Measurements from ENCODE around the gene TMEM120B. TPM values are rescaled to one million over a fixed set of nuclear protein-coding genes. Genes with fewer than 3 reads are reported as not detected.

The TMEM120B gene
- total RNA-seq, 2 donors from 2014 or later = 13.2 to 14.2 TPM

DNA sequence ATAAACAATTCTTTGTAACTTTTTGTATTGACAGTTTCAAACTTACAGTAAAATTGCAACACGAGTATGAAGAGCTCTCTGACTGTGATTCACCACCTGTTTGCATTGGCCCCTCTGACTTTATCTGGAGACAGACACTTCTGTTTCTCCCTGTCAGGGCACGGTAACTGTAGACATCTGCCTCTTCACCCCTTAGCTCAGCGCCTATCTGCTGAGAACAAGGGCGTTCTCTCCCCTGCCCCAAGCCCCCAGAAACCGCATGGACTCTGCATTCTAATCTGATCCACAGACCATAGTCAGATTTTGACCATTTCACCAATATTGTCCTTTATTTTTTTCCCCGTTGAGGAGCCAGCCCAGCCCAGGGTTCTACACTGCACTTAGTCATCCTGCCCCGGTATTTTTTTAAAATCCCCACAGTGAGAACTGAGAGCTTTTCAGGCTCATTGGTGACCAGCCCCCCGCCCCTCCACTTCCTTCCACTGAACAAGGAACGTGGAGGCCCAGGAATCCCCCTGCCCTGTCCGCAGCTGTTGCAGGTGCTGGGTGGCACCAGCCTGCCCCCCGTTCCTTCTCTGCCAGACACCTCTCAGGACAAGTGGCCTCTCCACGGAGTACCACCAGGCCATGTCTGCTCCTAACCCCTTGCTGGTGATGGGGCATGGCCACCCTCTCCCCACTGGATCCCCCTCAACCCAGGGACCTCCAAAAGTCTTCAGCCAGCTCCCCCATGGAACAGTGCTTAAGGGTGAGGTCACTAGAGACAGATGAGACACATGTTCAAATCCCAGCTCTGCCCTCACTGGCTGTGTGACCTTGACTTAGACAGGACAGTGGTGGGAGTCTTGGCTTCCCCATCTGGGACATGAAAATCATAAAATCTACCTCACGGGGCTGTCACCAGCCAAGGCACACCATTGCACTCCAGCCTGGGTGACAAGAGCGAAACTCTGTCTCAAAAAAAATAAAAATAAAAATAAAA is 69.7 kb downstream of the TMEM120B start:
- intact Hi-C loops (cut with DNase I) = no loop called here
- Histone ChIP-seq H3K9me3 (no peaks in the 10 kb centered on the region), H3K27me3 (no peaks in the 10 kb centered on the region), H3K4me1 (peaks cover 7% of the 10 kb centered on the region), H3K27ac (no peak overlapping the region), H3K36me3 (replicated peaks in 1 of 2; ENCODE audit: insufficient read depth in 1 of 2, low read depth in 2 of 2) (no peaks in the 10 kb centered on the region), H3K4me3 (no peak overlapping the region)
- ATAC-seq = no peak
- 57 to 63% methylated on average over 14 of the region's 14 CpGs for WGBS, 2 donors
- no peak for DNase-seq
- TF ChIP-seq POLR2A (IDR thresholded peaks at IDR 0.05) = no peak
- TF ChIP-seq, protein P1, sequence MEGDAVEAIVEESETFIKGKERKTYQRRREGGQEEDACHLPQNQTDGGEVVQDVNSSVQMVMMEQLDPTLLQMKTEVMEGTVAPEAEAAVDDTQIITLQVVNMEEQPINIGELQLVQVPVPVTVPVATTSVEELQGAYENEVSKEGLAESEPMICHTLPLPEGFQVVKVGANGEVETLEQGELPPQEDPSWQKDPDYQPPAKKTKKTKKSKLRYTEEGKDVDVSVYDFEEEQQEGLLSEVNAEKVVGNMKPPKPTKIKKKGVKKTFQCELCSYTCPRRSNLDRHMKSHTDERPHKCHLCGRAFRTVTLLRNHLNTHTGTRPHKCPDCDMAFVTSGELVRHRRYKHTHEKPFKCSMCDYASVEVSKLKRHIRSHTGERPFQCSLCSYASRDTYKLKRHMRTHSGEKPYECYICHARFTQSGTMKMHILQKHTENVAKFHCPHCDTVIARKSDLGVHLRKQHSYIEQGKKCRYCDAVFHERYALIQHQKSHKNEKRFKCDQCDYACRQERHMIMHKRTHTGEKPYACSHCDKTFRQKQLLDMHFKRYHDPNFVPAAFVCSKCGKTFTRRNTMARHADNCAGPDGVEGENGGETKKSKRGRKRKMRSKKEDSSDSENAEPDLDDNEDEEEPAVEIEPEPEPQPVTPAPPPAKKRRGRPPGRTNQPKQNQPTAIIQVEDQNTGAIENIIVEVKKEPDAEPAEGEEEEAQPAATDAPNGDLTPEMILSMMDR (IDR thresholded peaks at IDR 0.05) = no peak

DNA sequence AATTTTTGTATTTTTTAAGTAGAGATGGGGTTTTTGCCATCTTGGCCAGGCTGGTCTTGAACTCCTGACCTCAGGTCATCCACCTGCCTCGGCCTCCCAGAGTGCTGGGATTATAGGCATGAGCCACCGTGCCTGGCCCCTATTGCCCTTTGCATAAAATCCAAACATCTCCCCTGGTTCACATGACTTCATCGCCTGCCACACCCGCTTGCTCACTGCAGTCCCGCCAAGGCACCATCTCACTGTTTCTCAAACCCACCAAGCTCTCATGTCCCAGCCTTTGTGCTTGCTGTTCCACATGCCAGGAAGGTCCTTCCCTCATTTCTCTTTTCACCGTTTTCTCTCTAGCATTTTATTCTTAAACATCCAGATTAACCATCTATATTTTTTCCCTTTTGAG is 71.2 kb downstream of the TMEM120B start:
- H3K4me1 ChIP-seq = peaks cover 10% of the 10 kb centered on the region
- ATAC-seq = no peak
- H3K27ac ChIP-seq = no peak overlapping the region
- H3K27me3 ChIP-seq = no peaks in the 10 kb centered on the region
- TF ChIP-seq, protein P1 (IDR thresholded peaks at IDR 0.05) = no peak
- no peak for TF ChIP-seq POLR2A (IDR thresholded peaks at IDR 0.05)
- intact Hi-C loops (cut with DNase I) = no loop called here
- H3K9me3 ChIP-seq = no peaks in the 10 kb centered on the region
- no peak for DNase-seq
- WGBS, 2 donors = 68 to 82% methylated on average over 6 of the region's 6 CpGs
- no peak overlapping the region for H3K4me3 ChIP-seq
- no peaks in the 10 kb centered on the region for H3K36me3 ChIP-seq (replicated peaks in 1 of 2; ENCODE audit: insufficient read depth in 1 of 2, low read depth in 2 of 2)

DNA sequence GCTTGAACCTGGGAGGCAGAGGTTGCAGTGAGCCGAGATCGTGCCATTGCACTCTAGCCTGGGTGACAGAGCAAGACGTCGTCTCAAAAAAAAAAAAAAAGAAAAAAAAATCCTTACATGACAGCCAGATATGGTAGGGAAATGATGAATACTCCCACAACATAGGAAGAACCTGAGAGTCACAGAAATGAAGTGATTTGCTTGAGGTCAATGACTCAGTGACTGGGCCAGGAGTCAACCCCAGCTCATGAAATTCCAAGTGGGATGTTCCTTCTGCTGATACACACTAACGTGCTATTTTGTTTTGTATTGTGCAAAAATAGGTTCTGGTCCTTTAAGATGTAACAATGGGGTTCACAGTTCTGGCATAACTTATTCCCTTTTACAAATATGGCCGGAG is 71.9 kb downstream of the TMEM120B start:
- H3K4me1 ChIP-seq = peaks cover 10% of the 10 kb centered on the region
- H3K4me3 ChIP-seq = no peak overlapping the region
- TF ChIP-seq POLR2A (IDR thresholded peaks at IDR 0.05) = no peak
- TF ChIP-seq, protein P1 (IDR thresholded peaks at IDR 0.05) = no peak
- no peak for ATAC-seq
- 34 to 43% methylated on average over 6 of the region's 6 CpGs for WGBS, 2 donors
- no peak for DNase-seq
- H3K27me3 ChIP-seq = no peaks in the 10 kb centered on the region
- no peaks in the 10 kb centered on the region for H3K36me3 ChIP-seq (replicated peaks in 1 of 2; ENCODE audit: insufficient read depth in 1 of 2, low read depth in 2 of 2)
- no peaks in the 10 kb centered on the region for H3K9me3 ChIP-seq
- H3K27ac ChIP-seq = no peak overlapping the region
- intact Hi-C loops (cut with DNase I) = no loop called here

GRCh38 chr12:121786440-121786825 is 73.9 kb downstream of the TMEM120B start:
- ATAC-seq (peak; percentile 59), DNase-seq (peak; percentile 63 to 78 (median 71))
- Histone ChIP-seq H3K4me3 (no peak overlapping the region), H3K36me3 (replicated peaks in 1 of 2; ENCODE audit: insufficient read depth in 1 of 2, low read depth in 2 of 2) (no peaks in the 10 kb centered on the region), H3K9me3 (no peaks in the 10 kb centered on the region), H3K27ac (peak overlapping the region in 2 of 4 donors; percentile 38 to 59), H3K4me1 (peaks cover 10% of the 10 kb centered on the region), H3K27me3 (no peaks in the 10 kb centered on the region)
- intact Hi-C loops (cut with DNase I) = no loop called here
- no peak for TF ChIP-seq POLR2A (IDR thresholded peaks at IDR 0.05)
- TF ChIP-seq, protein P1 (IDR thresholded peaks at IDR 0.05) = no peak
- WGBS, 2 donors = 58 to 59% methylated on average over 6 of the region's 6 CpGs

All from body of pancreas (tissue), 4 donors.